C4-2B (cell line): ENCODE data around the gene PAQR5.
"Not testable (repeated sequence)": the region's sequence is repeated elsewhere in the genome, so short reads cannot be mapped to it uniquely, and the experiment has no call there.

ENCODE experiments used
- H3K27ac ChIP-seq: fragments of 450-650 bp; 2 replicates; pipeline ENCODE4 v1.5.1; 2017
- ZFX ChIP-seq: fragments of 450-650 bp; IDR thresholded peaks from 2 replicates; pipeline ENCODE4 v1.6.1; 2017
- TF ChIP-seq, protein P1 (sequence below): fragments of 450-650 bp; conservative IDR thresholded peaks from 2 replicates; pipeline ENCODE4 v1.5.1; 2017; ENCODE audit warnings: mild to moderate bottlenecking

The PAQR5 gene

DNA sequence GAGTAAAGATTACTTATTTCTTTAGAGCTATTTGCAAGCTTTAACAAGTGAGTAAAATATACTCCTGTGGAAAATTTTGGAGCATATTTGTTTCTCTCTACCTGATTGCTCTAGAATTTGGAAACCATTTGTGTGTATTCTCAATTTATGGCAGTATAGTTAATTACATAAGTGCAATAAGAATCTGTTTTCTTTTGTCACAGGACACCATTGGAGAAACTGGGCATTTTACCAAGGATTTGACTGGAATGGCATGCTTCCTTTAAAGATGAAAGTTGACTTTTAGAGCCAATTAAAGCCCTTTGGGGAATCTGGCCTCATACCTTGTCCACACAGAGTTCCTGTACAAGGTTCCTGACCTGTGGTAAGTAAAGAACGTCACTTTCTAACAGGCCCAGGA lies 38.4 kb downstream of the PAQR5 start:
- TF ChIP-seq, protein P1, sequence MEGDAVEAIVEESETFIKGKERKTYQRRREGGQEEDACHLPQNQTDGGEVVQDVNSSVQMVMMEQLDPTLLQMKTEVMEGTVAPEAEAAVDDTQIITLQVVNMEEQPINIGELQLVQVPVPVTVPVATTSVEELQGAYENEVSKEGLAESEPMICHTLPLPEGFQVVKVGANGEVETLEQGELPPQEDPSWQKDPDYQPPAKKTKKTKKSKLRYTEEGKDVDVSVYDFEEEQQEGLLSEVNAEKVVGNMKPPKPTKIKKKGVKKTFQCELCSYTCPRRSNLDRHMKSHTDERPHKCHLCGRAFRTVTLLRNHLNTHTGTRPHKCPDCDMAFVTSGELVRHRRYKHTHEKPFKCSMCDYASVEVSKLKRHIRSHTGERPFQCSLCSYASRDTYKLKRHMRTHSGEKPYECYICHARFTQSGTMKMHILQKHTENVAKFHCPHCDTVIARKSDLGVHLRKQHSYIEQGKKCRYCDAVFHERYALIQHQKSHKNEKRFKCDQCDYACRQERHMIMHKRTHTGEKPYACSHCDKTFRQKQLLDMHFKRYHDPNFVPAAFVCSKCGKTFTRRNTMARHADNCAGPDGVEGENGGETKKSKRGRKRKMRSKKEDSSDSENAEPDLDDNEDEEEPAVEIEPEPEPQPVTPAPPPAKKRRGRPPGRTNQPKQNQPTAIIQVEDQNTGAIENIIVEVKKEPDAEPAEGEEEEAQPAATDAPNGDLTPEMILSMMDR: no peak
- no peak for TF ChIP-seq ZFX
- no peak overlapping the region for H3K27ac ChIP-seq

DNA sequence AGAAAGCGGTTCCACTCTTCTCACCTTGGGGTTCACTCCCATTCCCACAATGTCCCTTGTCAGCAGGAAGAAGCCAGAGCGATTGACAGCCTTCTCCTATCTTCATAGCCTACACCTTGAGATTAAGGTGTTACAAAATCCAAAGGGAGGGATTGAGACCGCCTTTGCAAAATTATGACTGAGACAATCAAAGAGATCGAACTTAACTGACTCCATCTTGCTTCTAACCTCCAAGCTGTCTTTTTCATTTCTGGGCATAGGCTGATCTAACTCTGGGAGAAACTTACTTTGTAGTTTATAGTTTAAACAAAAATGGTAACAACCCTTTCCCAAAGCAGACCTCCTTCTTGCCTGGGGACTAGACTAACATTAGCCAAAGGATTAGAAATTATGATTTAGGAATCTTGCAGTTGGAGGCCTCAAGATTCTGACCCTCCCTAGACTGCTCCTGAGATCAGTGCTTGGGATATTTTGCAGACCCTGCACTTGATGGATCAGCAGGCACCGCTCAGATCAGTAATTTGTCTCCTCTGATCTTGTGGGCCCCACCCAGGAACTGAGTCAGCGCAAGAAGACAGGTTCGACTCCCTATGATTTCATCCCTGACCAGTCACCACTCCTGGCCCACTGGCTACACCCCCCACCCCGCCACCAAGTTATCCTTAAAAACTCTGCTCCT lies 40.0 kb downstream of the PAQR5 start:
- TF ChIP-seq ZFX: no peak
- TF ChIP-seq, protein P1: no peak

DNA sequence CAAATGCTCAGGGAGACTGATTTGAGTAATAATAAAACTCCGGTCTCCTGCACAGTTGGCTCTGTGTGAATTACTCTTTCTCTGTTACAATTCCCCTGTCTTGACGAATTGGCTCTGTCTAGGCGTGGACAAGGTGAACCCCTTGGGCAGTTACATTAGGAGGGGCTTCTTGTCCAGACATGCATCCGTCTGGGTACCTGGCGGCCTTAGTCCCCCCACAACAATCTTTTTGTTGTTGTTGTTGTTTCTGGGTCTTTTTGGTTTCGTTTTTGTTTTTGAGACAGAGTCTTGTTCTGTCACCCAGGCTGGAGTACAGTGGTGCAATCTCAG lies 40.5 kb downstream of the PAQR5 start:
- not testable (repeated sequence) for H3K27ac ChIP-seq

More for the DNA sequence above, 40.0 kb downstream of the PAQR5 start:
- H3K27ac ChIP-seq: no peak overlapping the region

DNA sequence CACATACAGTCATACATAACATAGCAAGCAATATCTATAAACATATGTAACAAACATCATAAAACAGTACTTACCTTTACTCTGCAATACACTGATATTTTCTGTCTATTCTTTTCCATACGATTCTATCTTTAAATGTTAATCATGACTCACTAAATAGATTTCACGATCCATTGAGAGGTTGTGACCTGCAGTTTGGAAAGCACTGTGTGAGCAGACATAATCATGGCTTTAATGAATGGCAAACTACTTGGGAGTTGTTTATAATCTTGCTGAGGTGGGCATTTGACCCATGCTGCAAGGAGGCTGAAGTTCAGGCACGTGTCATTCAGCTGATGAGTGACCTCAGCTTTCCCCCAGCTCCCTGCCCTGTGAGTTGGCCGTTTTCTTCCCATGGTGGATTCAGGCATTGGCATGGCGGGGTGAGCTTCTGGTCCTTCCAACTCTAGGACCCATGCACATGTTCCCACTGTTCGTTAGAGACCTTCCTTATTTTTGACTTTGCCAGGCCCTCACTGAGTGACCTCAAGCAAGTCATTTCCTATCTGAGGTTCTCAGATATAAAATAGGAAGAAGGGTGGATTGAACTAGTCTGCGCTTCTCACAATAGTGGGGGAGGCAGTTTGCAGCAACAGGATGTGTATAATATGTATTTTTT lies 41.7 kb downstream of the PAQR5 start:
- TF ChIP-seq ZFX: no peak
- TF ChIP-seq, protein P1: no peak
- no peak overlapping the region for H3K27ac ChIP-seq

DNA sequence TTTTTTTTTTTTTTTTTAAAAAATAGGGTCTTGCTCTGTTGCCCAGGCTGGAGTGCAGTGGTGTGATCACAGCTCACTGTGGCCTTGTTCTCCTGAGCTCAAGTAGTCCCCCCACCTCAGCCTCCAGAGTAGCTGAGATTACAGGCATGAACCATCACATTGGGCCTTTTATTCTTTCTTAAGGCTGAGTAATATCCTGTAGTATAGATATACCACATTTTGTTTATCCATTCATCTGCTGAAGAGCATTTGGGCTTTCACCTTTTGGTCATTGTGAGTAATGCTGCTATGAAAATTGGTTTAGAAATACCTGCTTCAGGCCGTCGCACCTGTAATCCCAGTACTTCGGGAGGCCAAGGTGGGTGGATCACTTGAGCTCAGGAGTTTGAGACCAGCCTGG lies 42.6 kb downstream of the PAQR5 start:
- no peak for TF ChIP-seq ZFX
- TF ChIP-seq, protein P1: no peak
- H3K27ac ChIP-seq: no peak overlapping the region

DNA sequence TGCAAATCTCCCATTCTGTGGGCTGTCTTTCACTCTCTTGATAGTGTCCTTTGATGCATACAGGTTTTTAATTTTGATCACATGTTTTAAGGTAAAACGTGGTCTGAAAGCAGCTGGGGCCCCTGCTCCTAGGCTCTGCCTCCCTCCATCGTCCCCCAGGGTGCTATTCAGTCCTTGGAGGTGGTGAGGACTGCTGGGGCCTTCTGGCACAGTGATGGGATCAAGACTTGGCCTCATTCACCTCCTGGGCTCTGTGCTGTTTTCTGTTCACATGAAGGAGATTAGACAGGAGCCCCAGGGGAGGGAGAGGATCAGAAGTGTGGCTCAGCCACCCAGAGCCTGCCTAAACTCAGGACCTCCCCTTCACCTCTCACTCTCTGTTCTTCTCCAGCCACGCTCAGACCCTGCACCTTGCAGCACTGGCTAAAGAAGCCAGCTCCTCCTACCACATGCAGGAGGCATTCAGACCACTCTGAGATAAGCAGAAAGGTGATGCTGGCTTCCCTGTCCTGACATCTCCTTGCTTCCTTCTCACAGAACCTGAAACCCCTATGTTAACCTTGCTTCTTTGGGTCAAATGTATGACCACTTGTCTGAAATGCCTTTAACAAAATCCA lies 43.9 kb downstream of the PAQR5 start:
- H3K27ac ChIP-seq: no peak overlapping the region
- TF ChIP-seq, protein P1: no peak
- TF ChIP-seq ZFX: no peak

DNA sequence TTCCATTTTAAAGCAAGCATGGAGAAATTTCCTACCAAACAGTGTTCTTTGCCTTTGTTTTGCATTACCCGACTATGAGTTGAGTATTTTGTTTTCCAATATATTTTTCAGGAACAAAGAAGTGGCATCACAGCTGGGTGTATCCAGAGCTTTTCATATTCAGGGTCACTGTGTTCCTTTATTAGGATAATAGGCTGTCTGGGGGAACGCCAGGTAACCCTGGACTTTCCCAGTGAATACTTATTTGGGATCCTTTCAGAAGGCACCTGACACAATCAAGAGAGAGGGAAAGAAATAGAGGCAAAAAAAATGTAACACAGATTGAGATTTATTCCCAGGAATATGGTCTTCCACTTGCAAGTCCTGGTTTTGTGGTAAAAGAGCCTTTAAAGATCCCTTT lies 44.4 kb downstream of the PAQR5 start:
- H3K27ac ChIP-seq: no peak overlapping the region
- TF ChIP-seq, protein P1: no peak
- no peak for TF ChIP-seq ZFX
